GM12878 (cell line): ENCODE measurements around the gene ADM2. TPM values are rescaled to one million over a fixed set of nuclear protein-coding genes. Genes with fewer than 3 reads are reported as not detected.

ENCODE experiments used
- ATAC-seq: fragments of 200-7000 bp; cut with Tn5 transposase; 3 replicates; pipeline ENCODE4 v1.9.1; 2020; ENCODE audit warnings: mild to moderate bottlenecking, moderate library complexity
- BruUV-seq: library from RNA; stranded (reverse); fragments of 400-500 nt; replicated peaks from 2 replicates; lab custom pipeline; 2021; lab: Mats Ljungman, UMichigan
- CTCF ChIA-PET: fragments of 300-600 bp; sonication (Branson Sonifier 250); formaldehyde crosslinking; extraction: SDS; loops from one replicate; lab custom pipeline; 2021; ENCODE audit warnings: inconsistent platforms; lab: Yijun Ruan, JAX
- POLR2A ChIA-PET: fragments of 350-600 bp; formaldehyde crosslinking; extraction: SDS; loops from one replicate; lab custom pipeline; 2021; ENCODE audit warnings: inconsistent platforms; lab: Charles Lee
- RAD21 ChIA-PET: fragments of 300-600 bp; sonication (Branson Sonifier 250); formaldehyde crosslinking; loops from one replicate; lab custom pipeline; 2023; ENCODE audit warnings: antibody characterized with exemption; ENCODE audit not compliant: unreplicated experiment; lab: Charles Lee
- SMC1A ChIA-PET: fragments of 300-600 bp; sonication (Branson Sonifier 250); formaldehyde crosslinking; loops from one replicate; lab custom pipeline; 2023; ENCODE audit not compliant: unreplicated experiment, uncharacterized antibody; lab: Charles Lee
- DNase-seq: peaks from one replicate; pipeline ENCODE4 v3.0.0-alpha.2; 2011; ENCODE audit warnings: low read depth, low spot score
- FAIRE-seq: peaks from 3 replicates; lab custom pipeline; 2011; peaks lifted over from hg19 to GRCh38; lab: Jason Lieb, UNC
- H2AFZ ChIP-seq: 2 replicates; pipeline ENCODE4 v1.6.0; 2011; ENCODE audit warnings: low read depth, low read length, control low read depth; ENCODE audit not compliant: control insufficient read depth
- H3K27ac ChIP-seq: 2 replicates; pipeline ENCODE4 v1.5.1; 2011; ENCODE audit warnings: control low read depth; ENCODE audit not compliant: control insufficient read depth, insufficient read depth
- H3K27me3 ChIP-seq, 2 experiments: replicated peaks in 1 of 2; 2 replicates each; pipeline versions ENCODE4 v1.6.0 to v1.6.1; 2011; ENCODE audit warnings: low read length in 1 of 2; ENCODE audit not compliant: control insufficient read depth in 2 of 2, insufficient read depth in 2 of 2
- H3K36me3 ChIP-seq, 2 experiments: 2 replicates each; pipeline ENCODE4 v1.5.1; 2011; ENCODE audit warnings: low read length in 1 of 2; ENCODE audit not compliant: control insufficient read depth in 2 of 2, insufficient read depth in 2 of 2
- H3K4me1 ChIP-seq: 2 replicates; pipeline ENCODE4 v1.6.1; 2011; ENCODE audit warnings: mild to moderate bottlenecking, low read length, moderate library complexity, mixed read lengths; ENCODE audit not compliant: control insufficient read depth, insufficient read depth
- H3K4me2 ChIP-seq: 2 replicates; pipeline ENCODE4 v1.6.0; 2011; ENCODE audit warnings: control low read depth; ENCODE audit not compliant: control insufficient read depth, insufficient read depth
- H3K4me3 ChIP-seq: fragments of 200-600 bp; sonication (generic); 2 replicates; pipeline ENCODE4 v1.5.1; 2016
- H3K79me2 ChIP-seq: 2 replicates; pipeline ENCODE4 v1.6.0; 2011; ENCODE audit warnings: low read length; ENCODE audit not compliant: control insufficient read depth, insufficient read depth
- H3K9ac ChIP-seq: 2 replicates; pipeline ENCODE4 v1.8.0; 2011; ENCODE audit warnings: low read length, control low read depth, mixed read lengths; ENCODE audit not compliant: control insufficient read depth, insufficient read depth
- H3K9me3 ChIP-seq: replicated peaks from 3 replicates; pipeline ENCODE4 v1.5.1; 2011; ENCODE audit warnings: mild to moderate bottlenecking, low read length; ENCODE audit not compliant: control insufficient read depth, insufficient read depth
- H4K20me1 ChIP-seq: 2 replicates; pipeline ENCODE4 v1.6.0; 2011; ENCODE audit not compliant: control insufficient read depth, insufficient read depth
- PAX5 ChIP-seq: IDR thresholded peaks from 2 replicates; pipeline ENCODE4 v1.6.1; 2011; ENCODE audit warnings: low read depth, low read length, borderline replicate concordance
- POLR2AphosphoS5 ChIP-seq: IDR thresholded peaks from 2 replicates; pipeline ENCODE4 v1.6.1; 2011; ENCODE audit warnings: mild to moderate bottlenecking, low read length, inconsistent platforms
- WGBS: methylation state at CpG from one replicate; pipeline ENCODE4 v1.1.6; 2016; ENCODE audit warnings: low lambda C conversion rate; ENCODE audit not compliant: insufficient replicate concordance, insufficient coverage; ENCODE audit errors: missing lambda C conversion rate; 5-methylcytosine and 5-hydroxymethylcytosine counted together
- in situ Hi-C: fragments of 300-500 bp; cut with MboI; formaldehyde crosslinking; loops from 9 replicates; pipeline ENCODE4 v1.14.3; 2018; ENCODE audit warnings: mixed read lengths
- intact Hi-C: fragments of 100-400 bp; cut with micrococcal nuclease; formaldehyde crosslinking; loops from one replicate; pipeline ENCODE4 v1.14.2; 2022; ENCODE audit not compliant: unreplicated experiment
- polyA plus RNA-seq, 11 experiments: library from polyadenylated mRNA; depleted of rRNA in 4 of 11; unstranded in 6 of 11; stranded (reverse) in 5 of 11; fragments of >200 nt; fragmentation: Nextera tagmentation in 4 of 11; fragmentation: Illumina TruSeq in 1 of 11; extraction: Ambion mirVana in 4 of 11; extraction: Trizol in 1 of 11; gene quantifications; 1 replicate in 1 of 11; 2 replicates in 10 of 11; pipeline versions ENCODE4 v1.2.1 to v1.2.3, GENCODE V29; 2011 to 2016; ENCODE audit warnings: inconsistent platforms in 2 of 11, missing spikeins in 2 of 11, low read depth in 1 of 11
- total RNA-seq, 4 experiments: library from RNA; depleted of rRNA in 3 of 4; stranded (reverse); fragments of >200 nt in 3 of 4; fragmentation: Illumina TruSeq in 1 of 4; extraction: Trizol in 1 of 4; gene quantifications; 2 replicates each; pipeline versions ENCODE4 v1.2.1 to v1.2.3, GENCODE V29; 2013 to 2021
- TF ChIP-seq, protein P1 (sequence below): fragments of 450-650 bp; formaldehyde crosslinking; IDR thresholded peaks from 2 replicates; pipeline ENCODE4 v1.5.0; 2022; ENCODE audit warnings: mild to moderate bottlenecking, missing genetic modification characterization

The ADM2 gene
- total and polyA plus RNA-seq, 10 of the 15 experiments (the other 5 are each of a cell fraction or from before 2014, with no cell fraction given) = 0.02 to 0.33 (median 0.12) TPM; not detected in 2

DNA sequence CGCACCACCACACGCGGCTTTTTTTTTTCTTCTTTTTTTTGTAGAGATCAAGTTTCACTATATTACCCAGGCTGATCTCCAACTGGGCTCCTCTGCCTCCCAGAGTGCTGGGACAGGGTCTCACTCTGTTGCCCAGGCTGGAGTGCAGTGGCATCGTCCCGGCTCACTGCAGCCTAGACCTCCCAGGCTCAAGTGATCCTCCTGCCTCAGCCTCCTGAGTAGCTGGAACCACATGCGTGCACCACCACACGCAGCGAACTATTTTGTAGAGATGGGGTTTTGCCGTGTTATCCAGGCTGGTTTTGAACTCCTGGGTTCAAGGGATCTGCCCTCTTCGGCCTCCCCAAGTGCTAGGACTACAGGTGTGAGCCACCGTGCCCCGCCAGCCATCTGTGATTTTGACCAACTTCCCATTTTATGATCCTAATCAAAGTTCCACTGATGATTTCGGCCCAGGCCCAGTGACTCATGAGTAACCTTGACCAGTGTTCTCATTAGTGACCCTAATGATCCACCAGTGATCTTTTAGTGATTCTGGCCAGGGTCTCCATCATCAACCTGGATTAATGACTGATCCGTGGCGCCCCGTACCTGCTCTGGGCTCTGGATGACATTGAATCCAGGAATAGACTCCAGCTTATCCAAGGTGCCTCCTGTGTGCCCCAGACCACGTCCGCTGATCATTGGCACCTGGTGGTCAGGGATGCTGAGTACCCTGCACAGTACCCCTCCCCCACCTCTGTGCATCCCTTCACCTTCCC lies 46.8 kb downstream of the ADM2 start:
- intact Hi-C loops = loop anchor here (1.0 to 5.0 kb wide), 3 partner anchors 34 to 92 kb away; partner anchors contain the start of genes CHKB and SYCE3
- DNase-seq (no peak), ATAC-seq (no peak), FAIRE-seq (no peak)
- Histone ChIP-seq H2AFZ (no peak overlapping the region), H4K20me1 (no peaks in the 10 kb centered on the region), H3K27me3 (no peaks in the 10 kb centered on the region), H3K9me3 (no peaks in the 10 kb centered on the region), H3K27ac (peak overlapping the region; percentile 100), H3K79me2 (peaks cover 79% of the 10 kb centered on the region), H3K9ac (peak overlapping the region; percentile 18; the same call in 1 of the 2 replicates), H3K36me3 (peaks cover 0 to 10% of the 10 kb centered on the region in 2 experiments; a peak in 3 of 4 replicates), H3K4me3 (peak overlapping the region; percentile 78; the same call in 1 of the 2 replicates), H3K4me1 (peaks cover 21% of the 10 kb centered on the region)
- RAD21 ChIA-PET = interaction anchor here (0.9 to 6.3 kb wide), 5 partner anchors 12 to 252 kb away, joined by 3 to 106 read pairs (median 6); partner anchors contain the start of genes LMF2, NCAPH2 and SYCE3
- 97% methylated on average over 15 of the region's 18 CpGs for WGBS
- in situ Hi-C loops = loop anchor here (5.0 kb wide), 1 partner anchor 94 kb away; no protein-coding TSS in a partner anchor
- CTCF ChIA-PET = interaction anchor here (0.9 to 2.4 kb wide), 6 partner anchors 12 to 93 kb away, joined by 3 to 12 read pairs (median 4); no protein-coding TSS in a partner anchor
- SMC1A ChIA-PET = interaction anchor here (1.1 to 5.8 kb wide), 5 partner anchors 12 to 93 kb away, joined by 5 to 58 read pairs (median 10); partner anchors contain the start of gene SYCE3
- POLR2A ChIA-PET = interaction anchor here (0.6 to 6.5 kb wide), 8 partner anchors 10 to 101 kb away, joined by 3 to 232 read pairs (median 9); partner anchors contain the start of gene KLHDC7B
- TF ChIP-seq PAX5 (peak; percentile 29; the same call in 1 of the 2 replicates), POLR2AphosphoS5 (0 out of 2 replicates have a peak, but pooled peaks have one; percentile 9)
- TF ChIP-seq, protein P1, sequence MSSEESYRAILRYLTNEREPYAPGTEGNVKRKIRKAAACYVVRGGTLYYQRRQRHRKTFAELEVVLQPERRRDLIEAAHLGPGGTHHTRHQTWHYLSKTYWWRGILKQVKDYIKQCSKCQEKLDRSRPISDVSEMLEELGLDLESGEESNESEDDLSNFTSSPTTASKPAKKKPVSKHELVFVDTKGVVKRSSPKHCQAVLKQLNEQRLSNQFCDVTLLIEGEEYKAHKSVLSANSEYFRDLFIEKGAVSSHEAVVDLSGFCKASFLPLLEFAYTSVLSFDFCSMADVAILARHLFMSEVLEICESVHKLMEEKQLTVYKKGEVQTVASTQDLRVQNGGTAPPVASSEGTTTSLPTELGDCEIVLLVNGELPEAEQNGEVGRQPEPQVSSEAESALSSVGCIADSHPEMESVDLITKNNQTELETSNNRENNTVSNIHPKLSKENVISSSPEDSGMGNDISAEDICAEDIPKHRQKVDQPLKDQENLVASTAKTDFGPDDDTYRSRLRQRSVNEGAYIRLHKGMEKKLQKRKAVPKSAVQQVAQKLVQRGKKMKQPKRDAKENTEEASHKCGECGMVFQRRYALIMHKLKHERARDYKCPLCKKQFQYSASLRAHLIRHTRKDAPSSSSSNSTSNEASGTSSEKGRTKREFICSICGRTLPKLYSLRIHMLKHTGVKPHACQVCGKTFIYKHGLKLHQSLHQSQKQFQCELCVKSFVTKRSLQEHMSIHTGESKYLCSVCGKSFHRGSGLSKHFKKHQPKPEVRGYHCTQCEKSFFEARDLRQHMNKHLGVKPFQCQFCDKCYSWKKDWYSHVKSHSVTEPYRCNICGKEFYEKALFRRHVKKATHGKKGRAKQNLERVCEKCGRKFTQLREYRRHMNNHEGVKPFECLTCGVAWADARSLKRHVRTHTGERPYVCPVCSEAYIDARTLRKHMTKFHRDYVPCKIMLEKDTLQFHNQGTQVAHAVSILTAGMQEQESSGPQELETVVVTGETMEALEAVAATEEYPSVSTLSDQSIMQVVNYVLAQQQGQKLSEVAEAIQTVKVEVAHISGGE (CRISPR knock-in tag) = no peak
- TF ChIP-seq, all 136 proteins: peak for 2
- no TSS peak for BruUV-seq
- H3K4me2 ChIP-seq = peak overlapping the region; percentile 71
